Measurements from ENCODE around the gene CFAP92.
A peak's percentile ranks its signal among the peaks of the same experiment; 100 is the strongest.

Gene CFAP92

DNA sequence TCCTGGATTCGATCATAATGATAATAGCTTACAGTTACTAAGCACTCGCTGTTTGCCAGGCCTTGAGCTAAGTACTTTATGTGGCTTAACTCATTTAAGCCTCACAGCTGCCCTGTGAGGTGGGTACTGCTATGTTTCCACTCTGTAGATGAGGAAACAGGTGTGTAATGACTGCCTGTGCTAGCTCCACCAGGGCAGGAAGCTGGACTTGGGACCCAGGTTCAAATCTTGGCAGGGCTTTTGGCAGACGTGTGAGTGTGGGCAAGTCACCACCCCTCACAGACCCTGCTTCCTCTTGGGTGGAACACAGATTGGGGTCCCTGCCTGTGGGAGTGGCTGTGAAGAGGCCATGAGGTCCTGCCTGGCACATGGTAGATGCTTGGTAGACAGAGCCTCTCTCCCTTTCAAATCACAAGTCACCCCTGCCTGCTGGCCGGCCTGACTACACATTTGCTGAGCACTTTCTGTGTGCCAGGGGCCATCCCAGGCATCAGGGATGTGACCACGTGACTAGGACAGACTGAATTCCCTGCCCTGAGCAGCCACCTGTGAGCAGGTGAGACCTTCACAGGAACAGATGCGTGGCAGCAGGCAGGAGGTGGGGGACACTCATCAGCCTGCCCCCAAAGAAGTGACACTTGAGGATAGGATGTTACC is 10.9 kb upstream of the CFAP92 start:
- no peak for DNase-seq

GRCh38 chr3:129003578-129004112 is 9.8 kb upstream of the CFAP92 start:
- peak in 1 of 4 experiments; percentile 18 for DNase-seq

DNA sequence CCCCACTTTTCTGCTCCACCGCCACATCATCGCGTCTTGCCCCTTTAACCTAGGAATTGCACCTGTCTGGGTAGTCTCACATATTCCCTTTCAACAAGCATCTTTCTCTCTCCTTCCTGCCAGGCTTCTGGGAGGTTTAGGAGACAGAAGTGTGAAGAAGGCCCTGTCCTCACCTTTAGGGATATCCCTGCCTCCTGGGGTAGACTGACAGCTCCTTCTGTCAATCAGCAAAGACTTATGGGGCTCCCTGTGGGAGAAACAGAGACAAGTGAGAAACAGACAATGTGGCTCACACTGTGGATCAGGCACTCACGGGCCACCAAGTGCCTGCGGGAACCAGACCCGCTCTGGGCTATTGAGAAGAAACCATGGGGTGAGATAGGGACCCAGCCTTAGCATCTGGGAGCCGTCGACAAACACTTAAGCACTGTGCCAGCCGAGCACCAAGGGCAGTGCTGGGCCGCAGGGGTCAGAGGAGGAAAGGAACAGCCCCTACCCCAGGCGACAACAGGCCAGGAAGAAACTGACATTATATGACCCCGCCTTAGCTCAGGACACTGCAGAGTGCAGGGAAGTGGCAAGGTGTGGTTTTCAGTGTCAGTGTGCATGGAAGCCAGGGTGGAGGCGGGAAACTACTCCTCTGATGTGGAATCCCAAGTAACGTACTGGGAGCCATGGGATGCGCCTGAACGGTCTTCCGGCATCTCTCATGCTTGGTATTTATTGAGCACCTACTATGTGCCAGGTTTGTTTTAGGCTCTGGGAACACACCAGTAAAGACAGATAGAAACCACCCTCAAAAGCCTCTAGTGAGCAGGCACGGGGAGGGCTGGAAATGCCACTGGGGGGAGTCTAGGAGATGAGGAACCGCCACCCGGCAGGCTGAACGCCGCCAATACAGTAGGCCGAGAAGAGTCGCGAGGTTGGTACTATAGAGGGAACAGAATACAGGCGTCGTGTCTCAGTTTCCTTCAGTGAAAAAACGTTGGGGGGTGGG is 9.0 kb upstream of the CFAP92 start:
- DNase-seq = no peak

GRCh38 chr3:129001806-129002572 is 8.1 kb upstream of the CFAP92 start:
- no peak for DNase-seq

GRCh38 chr3:129001101-129001805 is 7.4 kb upstream of the CFAP92 start, which contains the start of gene EFCC1:
EFCC1 (plus strand) TSS chr3:129001304; CDS start chr3:129001629, 325 bp downstream.
- DNase-seq = no peak

GRCh38 chr3:129000742-129001100 is 6.8 kb upstream of the CFAP92 start:
- DNase-seq = no peak

DNA sequence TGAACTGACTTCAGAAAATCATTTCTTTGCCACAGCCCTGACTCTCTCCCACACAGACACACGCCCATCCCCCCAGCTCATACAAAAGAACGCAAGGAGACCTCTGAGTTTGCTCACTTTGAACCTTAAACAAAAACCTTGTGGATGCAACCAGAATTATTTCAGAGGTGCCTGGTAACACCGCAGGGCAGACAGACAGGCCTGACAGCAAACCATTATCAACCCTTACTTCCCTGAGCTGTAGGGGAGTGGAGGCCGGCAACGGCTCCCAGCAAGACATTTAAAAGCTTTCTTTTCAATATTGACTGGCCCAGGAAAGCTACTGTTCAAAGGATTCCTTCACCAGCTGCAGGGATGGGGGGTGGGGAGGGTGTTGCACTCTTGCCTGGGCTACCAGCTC is 5.2 kb upstream of the CFAP92 start:
- DNase-seq = no peak

DNA sequence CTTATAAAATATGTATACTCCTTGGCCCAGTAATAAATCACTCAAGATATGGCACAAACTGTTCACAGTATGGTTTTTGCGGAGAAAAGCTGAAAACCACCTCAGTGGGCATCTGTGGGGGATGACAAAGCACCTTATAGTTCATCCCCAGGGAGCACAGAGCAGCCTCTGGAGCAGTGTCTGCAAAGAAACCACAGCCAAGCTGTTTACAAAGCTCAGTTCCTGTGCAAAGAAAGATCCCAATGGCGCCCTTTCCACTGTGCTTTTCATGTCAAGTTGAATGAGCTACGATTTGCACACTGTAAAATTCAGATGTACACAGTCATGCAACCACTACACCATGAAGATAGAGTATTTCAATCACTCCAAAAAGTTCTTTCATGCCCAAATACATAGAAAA is 4.7 kb upstream of the CFAP92 start:
- no peak for DNase-seq

DNA sequence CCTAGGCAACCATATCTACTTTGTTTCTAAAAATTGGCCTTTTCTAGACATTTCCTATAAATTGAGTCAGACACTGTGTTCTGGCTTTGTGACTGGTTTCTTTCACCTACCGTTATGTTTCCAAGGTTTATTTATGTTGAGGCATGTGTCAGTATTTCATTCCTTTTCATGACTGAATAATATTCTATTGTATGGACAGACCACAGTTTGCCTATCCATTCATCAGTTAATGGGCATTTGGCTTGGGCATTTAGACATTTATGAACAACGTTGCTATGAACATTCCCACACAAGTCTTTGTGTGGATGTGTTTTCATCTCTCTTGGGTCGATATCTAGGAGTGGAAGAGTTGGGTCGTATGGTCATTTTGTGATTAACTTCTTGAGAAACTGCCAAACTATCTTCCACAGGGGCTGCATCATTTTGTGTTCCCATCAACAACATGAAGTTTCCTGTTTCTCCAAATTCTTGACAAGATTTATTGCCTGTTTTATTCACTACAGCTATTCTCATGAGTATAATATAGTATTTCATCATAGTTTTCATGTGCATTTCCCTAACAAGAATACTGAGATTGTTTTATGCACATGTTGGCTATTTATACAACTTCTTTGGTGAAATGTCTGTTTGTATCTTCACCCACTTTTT is 3.7 kb upstream of the CFAP92 start:
- no peak for DNase-seq

GRCh38 chr3:128996726-128997125 is 2.9 kb upstream of the CFAP92 start:
- no peak for DNase-seq

GRCh38 chr3:128996200-128996599 is 2.3 kb upstream of the CFAP92 start:
- no peak for DNase-seq

DNA sequence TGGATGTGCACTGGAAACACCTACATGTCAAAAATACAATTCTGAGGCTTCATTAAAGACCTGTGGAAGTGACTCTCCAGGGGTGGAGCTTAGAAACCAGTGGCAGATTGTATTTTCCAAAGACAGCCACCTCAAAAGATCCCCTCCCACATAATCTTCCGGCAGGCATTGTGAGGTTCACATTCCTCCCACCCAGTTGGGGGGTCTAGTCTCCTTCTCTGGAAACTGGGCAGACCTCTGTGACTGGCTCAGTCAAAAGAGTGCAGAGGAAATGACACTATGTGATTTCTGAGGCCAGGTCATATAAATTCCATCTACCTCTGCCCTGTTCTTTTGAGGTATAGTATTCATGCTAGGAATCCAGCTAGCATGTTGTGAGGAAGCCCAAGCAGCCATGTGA is 1.9 kb upstream of the CFAP92 start:
- DNase-seq = no peak

- DNase-seq = no peak
These were observed 988 bp upstream of the CFAP92 start for GRCh38 chr3:128994581-128995546.

- DNase-seq = no peak
These were observed 267 bp upstream of the CFAP92 start for GRCh38 chr3:128994173-128994512.

- no peak for DNase-seq
These were observed 883 bp downstream of the CFAP92 start for GRCh38 chr3:128992926-128993460.

- no peak for DNase-seq
These were observed 2.5 kb downstream of the CFAP92 start for GRCh38 chr3:128991355-128991895.

GRCh38 chr3:128988286-128988685 is 5.6 kb downstream of the CFAP92 start:
- no peak for DNase-seq

GRCh38 chr3:128987302-128988100 is 6.4 kb downstream of the CFAP92 start:
- DNase-seq = no peak

GRCh38 chr3:128984596-128984995 is 9.3 kb downstream of the CFAP92 start:
- DNase-seq = no peak
